Hepatocyte (in vitro differentiated cells): ENCODE results near the gene TMEM123. TPM values are rescaled to one million over a fixed set of nuclear protein-coding genes. Genes with fewer than 3 reads are reported as not detected.
"Not testable (repeated sequence)": the region's sequence is repeated elsewhere in the genome, so short reads cannot be mapped to it uniquely, and the experiment has no call there.

Source experiments
- DNase-seq: peaks from one replicate; pipeline ENCODE4 v3.0.0-alpha.2; 2016; ENCODE audit warnings: low spot score
- H2AFZ ChIP-seq: fragments of 200-600 bp; sonication (generic); 2 replicates; pipeline ENCODE4 v1.6.0; 2016; ENCODE audit warnings: antibody characterized with exemption, mild to moderate bottlenecking
- H3K27ac ChIP-seq: fragments of 200-600 bp; sonication (generic); 2 replicates; pipeline ENCODE4 v1.5.1; 2016; ENCODE audit warnings: mild to moderate bottlenecking
- H3K27me3 ChIP-seq: fragments of 200-600 bp; sonication (generic); 2 replicates; pipeline ENCODE4 v1.6.1; 2016
- H3K36me3 ChIP-seq: fragments of 200-600 bp; sonication (generic); replicated peaks from 2 replicates; pipeline ENCODE4 v1.5.1; 2016; ENCODE audit warnings: low read depth; ENCODE audit not compliant: insufficient read depth
- H3K4me1 ChIP-seq: fragments of 200-600 bp; sonication (generic); 2 replicates; pipeline ENCODE4 v1.5.1; 2016; ENCODE audit warnings: mild to moderate bottlenecking, moderate library complexity; ENCODE audit not compliant: insufficient read depth
- H3K4me2 ChIP-seq: fragments of 200-600 bp; sonication (generic); 2 replicates; pipeline ENCODE4 v1.6.0; 2016
- H3K4me3 ChIP-seq: fragments of 200-600 bp; sonication (generic); 2 replicates; pipeline ENCODE4 v1.5.1; 2016; ENCODE audit warnings: mild to moderate bottlenecking
- H3K79me2 ChIP-seq: fragments of 200-600 bp; sonication (generic); 2 replicates; pipeline ENCODE4 v1.6.0; 2017; ENCODE audit warnings: mild to moderate bottlenecking
- H3K9me2 ChIP-seq: fragments of 200-600 bp; sonication (generic); replicated peaks from 2 replicates; pipeline ENCODE4 v1.6.0; 2017; ENCODE audit warnings: mild to moderate bottlenecking; ENCODE audit not compliant: insufficient read depth
- H3K9me3 ChIP-seq: fragments of 200-600 bp; sonication (generic); 2 replicates; pipeline ENCODE4 v1.5.1; 2016; ENCODE audit warnings: low read depth, mild to moderate bottlenecking
- H4K20me1 ChIP-seq: fragments of 200-600 bp; sonication (generic); 2 replicates; pipeline ENCODE4 v1.6.0; 2016; ENCODE audit warnings: mild to moderate bottlenecking; ENCODE audit not compliant: insufficient read depth, poor library complexity, severe bottlenecking
- CTCF ChIP-seq: fragments of 200-600 bp; sonication (generic); IDR thresholded peaks from 2 replicates; pipeline ENCODE4 v1.5.1; 2016; ENCODE audit warnings: antibody characterized with exemption, mild to moderate bottlenecking; ENCODE audit not compliant: poor library complexity
- EZH2 ChIP-seq: fragments of 200-600 bp; sonication (generic); IDR thresholded peaks from 2 replicates; pipeline ENCODE4 v1.6.1; 2016; ENCODE audit warnings: antibody characterized with exemption, mild to moderate bottlenecking, borderline replicate concordance
- EZH2phosphoT487 ChIP-seq: fragments of 200-600 bp; sonication (generic); IDR thresholded peaks from one replicate; pipeline ENCODE4 v1.6.1; 2018; ENCODE audit warnings: antibody characterized with exemption, mild to moderate bottlenecking, low read depth, moderate library complexity; ENCODE audit not compliant: unreplicated experiment, severe bottlenecking
- WGBS: methylation state at CpG from one replicate; pipeline ENCODE4 v1.1.6; 2016; ENCODE audit warnings: low lambda C conversion rate; ENCODE audit errors: missing lambda C conversion rate; 5-methylcytosine and 5-hydroxymethylcytosine counted together
- polyA plus RNA-seq: library from polyadenylated mRNA; unstranded; fragments of >200 nt; fragmentation: Nextera tagmentation; extraction: Ambion mirVana; gene quantifications from 2 replicates; pipeline ENCODE4 v1.2.1, GENCODE V29; 2016
- total RNA-seq: library from RNA; depleted of rRNA; stranded (reverse); fragments of >200 nt; gene quantifications from 2 replicates; pipeline ENCODE4 v1.2.3, GENCODE V29; 2014

The TMEM123 gene
- total and polyA plus RNA-seq, 2 experiments from 2014 or later = 122 to 182 TPM

GRCh38 chr11:102437727-102438126 lies 14.8 kb downstream of the TMEM123 start:
- no peaks in the 10 kb centered on the region for H3K4me1 ChIP-seq
- no peak for TF ChIP-seq EZH2phosphoT487
- TF ChIP-seq EZH2 = no peak
- H3K27me3 ChIP-seq = no peaks in the 10 kb centered on the region
- no peaks in the 10 kb centered on the region for H3K9me2 ChIP-seq
- no peaks in the 10 kb centered on the region for H3K36me3 ChIP-seq
- 71% methylated on average over 2 of the region's 2 CpGs for WGBS
- no peak overlapping the region for H3K4me3 ChIP-seq
- no peak overlapping the region for H3K27ac ChIP-seq
- H4K20me1 ChIP-seq = no peaks in the 10 kb centered on the region
- H3K79me2 ChIP-seq = peaks cover 88% of the 10 kb centered on the region
- no peaks in the 10 kb centered on the region for H3K9me3 ChIP-seq
- no peak for DNase-seq
- no peak overlapping the region for H2AFZ ChIP-seq
- H3K4me2 ChIP-seq = no peak overlapping the region

GRCh38 chr11:102436976-102437375 lies 15.6 kb downstream of the TMEM123 start:
- H3K4me3 ChIP-seq = no peak overlapping the region
- H3K4me1 ChIP-seq = no peaks in the 10 kb centered on the region
- no peak for DNase-seq
- no peaks in the 10 kb centered on the region for H3K9me2 ChIP-seq
- no peaks in the 10 kb centered on the region for H3K27me3 ChIP-seq
- H3K36me3 ChIP-seq = no peaks in the 10 kb centered on the region
- H3K9me3 ChIP-seq = no peaks in the 10 kb centered on the region
- peaks cover 90% of the 10 kb centered on the region for H3K79me2 ChIP-seq
- H3K4me2 ChIP-seq = no peak overlapping the region
- no peaks in the 10 kb centered on the region for H4K20me1 ChIP-seq
- WGBS = 91% methylated on average over 2 of the region's 2 CpGs
- H2AFZ ChIP-seq = no peak overlapping the region
- TF ChIP-seq CTCF (no peak), EZH2phosphoT487 (no peak), EZH2 (no peak)
- no peak overlapping the region for H3K27ac ChIP-seq

- H3K27me3 ChIP-seq = no peaks in the 10 kb centered on the region
- no peaks in the 10 kb centered on the region for H3K9me2 ChIP-seq
- H4K20me1 ChIP-seq = no peaks in the 10 kb centered on the region
- H3K9me3 ChIP-seq = no peaks in the 10 kb centered on the region
- DNase-seq = no peak
- no peak overlapping the region for H2AFZ ChIP-seq
- WGBS = 88% methylated on average over 3 of the region's 3 CpGs
- H3K4me1 ChIP-seq = no peaks in the 10 kb centered on the region
- H3K4me2 ChIP-seq = no peak overlapping the region
- TF ChIP-seq EZH2 = no peak
- TF ChIP-seq EZH2phosphoT487 = no peak
- TF ChIP-seq CTCF = no peak
- H3K27ac ChIP-seq = no peak overlapping the region
- peaks cover 90% of the 10 kb centered on the region for H3K79me2 ChIP-seq
- no peaks in the 10 kb centered on the region for H3K36me3 ChIP-seq
- H3K4me3 ChIP-seq = no peak overlapping the region
Measured at GRCh38 chr11:102436561-102436960, 16.0 kb downstream of the TMEM123 start.

- TF ChIP-seq CTCF (no peak), EZH2 (no peak), EZH2phosphoT487 (no peak)
- H3K79me2 ChIP-seq = peaks cover 89% of the 10 kb centered on the region
- WGBS = 93% methylated on average over 3 of the region's 3 CpGs
Measured at GRCh38 chr11:102435688-102436087, 16.9 kb downstream of the TMEM123 start.

GRCh38 chr11:102433571-102433970 lies 19.0 kb downstream of the TMEM123 start:
- not testable (repeated sequence) for H4K20me1 ChIP-seq, H3K27ac ChIP-seq, H3K9me3 ChIP-seq, H3K4me1 ChIP-seq, H3K4me3 ChIP-seq, H3K4me2 ChIP-seq, H3K27me3 ChIP-seq, DNase-seq, H2AFZ ChIP-seq, H3K9me2 ChIP-seq, H3K36me3 ChIP-seq
- peaks cover 94% of the 10 kb centered on the region for H3K79me2 ChIP-seq
- 97% methylated on average over 3 of the region's 3 CpGs for WGBS

More at GRCh38 chr11:102435688-102436087, 16.9 kb downstream of the TMEM123 start:
- Histone ChIP-seq H3K27ac (no peak overlapping the region), H3K9me2 (no peaks in the 10 kb centered on the region), H3K4me3 (no peak overlapping the region), H3K36me3 (no peaks in the 10 kb centered on the region), H3K27me3 (no peaks in the 10 kb centered on the region), H4K20me1 (no peaks in the 10 kb centered on the region), H3K9me3 (no peaks in the 10 kb centered on the region), H3K4me2 (no peak overlapping the region), H3K4me1 (no peaks in the 10 kb centered on the region), H2AFZ (no peak overlapping the region)
- DNase-seq = no peak

GRCh38 chr11:102432560-102432959 lies 20.0 kb downstream of the TMEM123 start:
- not testable (repeated sequence) for H3K4me2 ChIP-seq, DNase-seq, H3K36me3 ChIP-seq, H3K27ac ChIP-seq, H3K9me2 ChIP-seq, H4K20me1 ChIP-seq, H3K27me3 ChIP-seq, H2AFZ ChIP-seq, H3K9me3 ChIP-seq, H3K4me1 ChIP-seq, H3K4me3 ChIP-seq
- WGBS = 98% methylated on average over 2 of the region's 2 CpGs
- H3K79me2 ChIP-seq = peaks cover 94% of the 10 kb centered on the region
